ENCODE measurements around the gene DNM3. TPM values are rescaled to one million over a fixed set of nuclear protein-coding genes. Genes with fewer than 3 reads are reported as not detected.

DNM3 gene
- polyA plus RNA-seq, 1 of the 3 experiments (the other 2 are of a cell fraction), result 0.43 TPM

DNA sequence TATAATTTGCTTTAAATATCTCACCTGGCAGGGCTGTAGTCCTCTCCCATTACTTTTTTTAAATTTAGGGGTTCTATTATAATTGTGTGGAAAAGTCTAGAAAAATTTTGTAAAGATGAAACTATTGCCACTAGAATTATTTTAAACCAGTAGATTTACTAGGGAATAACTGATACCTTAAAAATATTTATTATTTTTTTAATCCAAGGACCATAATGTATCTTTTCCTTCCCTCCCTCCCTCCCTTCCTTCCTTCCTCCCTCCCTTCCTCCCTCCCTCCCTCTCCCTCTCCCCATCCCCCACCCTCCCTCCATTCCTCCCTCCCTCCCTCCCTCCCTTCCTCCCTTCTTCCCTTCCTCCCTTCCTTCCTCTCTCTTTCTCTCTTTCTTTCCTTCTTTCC is 90.5 kb downstream of the DNM3 start:
- Histone ChIP-seq H4K20me1 (ENCODE audit: insufficient read depth) (no peaks in the 10 kb centered on the region), H3K4me2 (no peak overlapping the region), H3K9me3 (no peaks in the 10 kb centered on the region), H3K4me3 (ENCODE audit: low read depth in 2 of 2, low read length in 1 of 2) (no peak overlapping the region), H3K9ac (no peak overlapping the region), H3K9me2 (no peaks in the 10 kb centered on the region), H3F3A (replicated peaks; ENCODE audit: insufficient read depth) (no peaks in the 10 kb centered on the region), H3K4me1 (ENCODE audit: control insufficient read depth in 1 of 2, insufficient read depth in 2 of 2, low read depth in 1 of 2, low read length in 1 of 2) (no peaks in the 10 kb centered on the region), H2AFZ (ENCODE audit: low read depth) (no peak overlapping the region), H3K79me2 (ENCODE audit: insufficient read depth) (no peaks in the 10 kb centered on the region), H3K27ac (ENCODE audit: low read depth in 2 of 2, low read length in 1 of 2) (no peak overlapping the region), H3K36me3 (replicated peaks in 1 of 2; ENCODE audit: control insufficient read depth in 1 of 2, insufficient read depth in 2 of 2, low read length in 1 of 2) (no peaks in the 10 kb centered on the region), H3K27me3 (ENCODE audit: insufficient read depth) (peaks cover 6% of the 10 kb centered on the region; the same call in 1 of the 2 replicates)
- POLR2A ChIA-PET, result no interaction called here
- no peak for DNase-seq
- TF ChIP-seq GATA2 (CRISPR knock-in tag; IDR thresholded peaks at IDR 0.05) (no peak), RFX5 (IDR thresholded peaks at IDR 0.05; ENCODE audit: low read length) (no peak), TAF1 (IDR thresholded peaks at IDR 0.05; ENCODE audit: borderline replicate concordance, low read depth, low read length) (no peak), IRF3 (IDR thresholded peaks at IDR 0.05; ENCODE audit: low read depth, low read length) (no peak), SMC3 (IDR thresholded peaks at IDR 0.05; ENCODE audit: low read depth, low read length) (no peak), CHD2 (IDR thresholded peaks at IDR 0.05; ENCODE audit: low read length, partially characterized antibody) (no peak), CTCF (IDR thresholded peaks at IDR 0.05) (no peak), RAD21 (IDR thresholded peaks at IDR 0.05; ENCODE audit: low read length) (no peak), MXI1 (IDR thresholded peaks at IDR 0.05; ENCODE audit: low read depth, low read length) (no peak), TCF12 (IDR thresholded peaks at IDR 0.05) (no peak), GABPA (IDR thresholded peaks at IDR 0.05; ENCODE audit: low read depth) (no peak), NFIC (IDR thresholded peaks at IDR 0.05; ENCODE audit: borderline replicate concordance) (no peak), EZH2phosphoT487 (IDR thresholded peaks at IDR 0.05; ENCODE audit: borderline replicate concordance, low read depth) (no peak), FOXJ3 (CRISPR knock-in tag; IDR thresholded peaks at IDR 0.05) (no peak), FOXM1 (IDR thresholded peaks at IDR 0.05; ENCODE audit: low read depth) (no peak), FOSL2 (IDR thresholded peaks at IDR 0.05; ENCODE audit: borderline replicate concordance, low read depth) (no peak), TEAD4 (IDR thresholded peaks at IDR 0.05; ENCODE audit: borderline replicate concordance, insufficient read depth) (no peak), MEF2A (IDR thresholded peaks at IDR 0.05; ENCODE audit: borderline replicate concordance, low read depth) (no peak)
- TF ChIP-seq, protein P1, sequence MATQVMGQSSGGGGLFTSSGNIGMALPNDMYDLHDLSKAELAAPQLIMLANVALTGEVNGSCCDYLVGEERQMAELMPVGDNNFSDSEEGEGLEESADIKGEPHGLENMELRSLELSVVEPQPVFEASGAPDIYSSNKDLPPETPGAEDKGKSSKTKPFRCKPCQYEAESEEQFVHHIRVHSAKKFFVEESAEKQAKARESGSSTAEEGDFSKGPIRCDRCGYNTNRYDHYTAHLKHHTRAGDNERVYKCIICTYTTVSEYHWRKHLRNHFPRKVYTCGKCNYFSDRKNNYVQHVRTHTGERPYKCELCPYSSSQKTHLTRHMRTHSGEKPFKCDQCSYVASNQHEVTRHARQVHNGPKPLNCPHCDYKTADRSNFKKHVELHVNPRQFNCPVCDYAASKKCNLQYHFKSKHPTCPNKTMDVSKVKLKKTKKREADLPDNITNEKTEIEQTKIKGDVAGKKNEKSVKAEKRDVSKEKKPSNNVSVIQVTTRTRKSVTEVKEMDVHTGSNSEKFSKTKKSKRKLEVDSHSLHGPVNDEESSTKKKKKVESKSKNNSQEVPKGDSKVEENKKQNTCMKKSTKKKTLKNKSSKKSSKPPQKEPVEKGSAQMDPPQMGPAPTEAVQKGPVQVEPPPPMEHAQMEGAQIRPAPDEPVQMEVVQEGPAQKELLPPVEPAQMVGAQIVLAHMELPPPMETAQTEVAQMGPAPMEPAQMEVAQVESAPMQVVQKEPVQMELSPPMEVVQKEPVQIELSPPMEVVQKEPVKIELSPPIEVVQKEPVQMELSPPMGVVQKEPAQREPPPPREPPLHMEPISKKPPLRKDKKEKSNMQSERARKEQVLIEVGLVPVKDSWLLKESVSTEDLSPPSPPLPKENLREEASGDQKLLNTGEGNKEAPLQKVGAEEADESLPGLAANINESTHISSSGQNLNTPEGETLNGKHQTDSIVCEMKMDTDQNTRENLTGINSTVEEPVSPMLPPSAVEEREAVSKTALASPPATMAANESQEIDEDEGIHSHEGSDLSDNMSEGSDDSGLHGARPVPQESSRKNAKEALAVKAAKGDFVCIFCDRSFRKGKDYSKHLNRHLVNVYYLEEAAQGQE (IDR thresholded peaks at IDR 0.05; ENCODE audit: low read depth, low read length), result no peak
- TF ChIP-seq, protein P2, sequence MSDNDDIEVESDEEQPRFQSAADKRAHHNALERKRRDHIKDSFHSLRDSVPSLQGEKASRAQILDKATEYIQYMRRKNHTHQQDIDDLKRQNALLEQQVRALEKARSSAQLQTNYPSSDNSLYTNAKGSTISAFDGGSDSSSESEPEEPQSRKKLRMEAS (IDR thresholded peaks at IDR 0.05; ENCODE audit: low read depth), result no peak
- CTCF ChIA-PET, result no interaction called here
